Stimulated activated CD4-positive, alpha-beta T cell treated with anti-CD3 and anti-CD28 coated beads, TNF-alpha, amount 100 ng/mL, for 24 hours (primary cell): ENCODE measurements around the gene GRIN2C.
"Not testable (repeated sequence)": the region's sequence is repeated elsewhere in the genome, so short reads cannot be mapped to it uniquely, and the experiment has no call there.

ENCODE experiments used
- DNase-seq, 3 experiments: peaks; one replicate each; pipeline ENCODE4 v3.0.0-alpha.2; 2020; ENCODE audit warnings: low read depth in 3 of 3

GRIN2C gene

DNA sequence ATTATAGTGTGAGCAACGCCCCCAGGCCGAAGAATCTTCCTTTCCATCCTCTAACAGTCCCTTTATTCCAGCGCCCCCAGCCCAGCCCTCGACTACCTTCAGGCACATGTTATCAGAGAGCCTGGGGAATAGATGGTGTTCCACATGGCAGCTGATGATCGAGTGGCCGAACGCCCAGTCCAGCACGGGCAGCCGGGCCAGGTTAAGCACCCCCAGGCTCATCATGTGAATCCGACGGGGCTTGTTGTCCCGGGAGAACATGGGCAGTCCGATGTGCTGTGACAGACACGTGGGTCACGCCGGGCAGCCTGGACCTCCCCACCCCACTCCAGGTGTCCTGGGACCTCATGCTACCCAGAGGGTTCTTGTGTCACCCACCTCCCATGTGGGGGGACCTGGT, 19.6 kb upstream of the GRIN2C start:
- DNase-seq: no peak

DNA sequence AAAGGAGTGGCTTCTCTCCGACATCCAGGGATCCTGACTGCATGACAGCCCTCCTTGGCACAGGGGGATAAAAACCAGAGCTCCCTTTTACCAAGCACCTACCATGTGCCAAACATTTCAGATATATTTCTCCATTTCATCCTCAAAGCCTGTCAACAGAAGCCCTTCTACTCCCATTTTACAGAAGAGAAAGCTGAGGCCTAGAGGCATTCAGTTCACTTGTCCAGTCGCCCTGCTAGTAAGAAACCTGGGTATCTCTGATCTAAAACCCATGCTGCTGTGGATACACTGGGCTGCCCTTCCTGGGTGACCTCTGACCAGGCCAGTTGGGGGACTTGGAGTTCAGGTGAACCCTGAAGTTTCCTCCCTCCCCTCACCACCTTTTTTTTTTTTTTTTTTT, 19.0 kb upstream of the GRIN2C start:
- no peak for DNase-seq

DNA sequence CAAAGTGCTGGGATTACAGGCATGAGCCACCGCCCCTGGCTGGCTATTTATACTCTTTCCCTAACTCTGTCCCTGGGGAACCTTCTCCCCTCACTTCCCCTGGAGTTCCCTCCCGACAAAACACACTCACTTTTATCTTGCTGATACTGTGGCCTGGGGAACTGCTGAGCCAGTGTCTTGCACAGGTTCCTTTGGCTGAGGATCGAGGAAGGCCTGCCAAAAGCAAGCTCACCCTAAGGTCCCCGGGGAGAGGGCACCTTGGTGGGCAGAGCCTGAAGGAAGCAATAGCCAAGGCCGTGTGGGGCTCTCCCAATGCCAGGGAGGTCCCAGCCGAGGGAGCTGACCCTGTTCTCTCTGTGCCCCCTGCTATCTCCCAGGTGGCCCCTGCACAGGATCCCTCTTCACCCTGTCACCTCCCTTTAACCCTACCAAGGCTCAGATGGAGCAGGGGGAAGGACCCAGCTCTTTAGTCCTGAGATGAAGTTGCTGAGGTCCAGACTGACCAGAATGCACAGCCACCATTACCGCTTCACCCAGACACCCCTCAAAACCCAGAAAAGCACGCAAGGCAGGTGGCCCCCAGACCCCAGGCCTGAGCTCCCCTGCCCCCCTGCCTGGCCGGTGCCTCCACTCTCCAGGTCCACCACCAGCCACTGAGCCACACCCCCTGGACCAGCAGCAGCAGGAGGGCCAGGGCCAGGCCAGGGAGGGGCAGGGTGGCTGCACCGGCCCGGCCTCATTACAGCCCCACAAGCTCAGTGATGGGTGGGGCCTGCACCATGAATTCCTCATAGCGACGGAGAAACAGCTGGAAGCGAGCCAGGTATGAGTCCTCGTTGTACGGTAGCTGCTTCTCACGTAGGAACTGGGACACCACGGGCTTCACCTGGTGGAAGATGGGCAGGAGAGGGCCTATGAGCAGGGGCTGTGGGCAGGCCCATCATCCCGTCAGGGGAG, 18.2 kb upstream of the GRIN2C start:
- DNase-seq: no peak

DNA sequence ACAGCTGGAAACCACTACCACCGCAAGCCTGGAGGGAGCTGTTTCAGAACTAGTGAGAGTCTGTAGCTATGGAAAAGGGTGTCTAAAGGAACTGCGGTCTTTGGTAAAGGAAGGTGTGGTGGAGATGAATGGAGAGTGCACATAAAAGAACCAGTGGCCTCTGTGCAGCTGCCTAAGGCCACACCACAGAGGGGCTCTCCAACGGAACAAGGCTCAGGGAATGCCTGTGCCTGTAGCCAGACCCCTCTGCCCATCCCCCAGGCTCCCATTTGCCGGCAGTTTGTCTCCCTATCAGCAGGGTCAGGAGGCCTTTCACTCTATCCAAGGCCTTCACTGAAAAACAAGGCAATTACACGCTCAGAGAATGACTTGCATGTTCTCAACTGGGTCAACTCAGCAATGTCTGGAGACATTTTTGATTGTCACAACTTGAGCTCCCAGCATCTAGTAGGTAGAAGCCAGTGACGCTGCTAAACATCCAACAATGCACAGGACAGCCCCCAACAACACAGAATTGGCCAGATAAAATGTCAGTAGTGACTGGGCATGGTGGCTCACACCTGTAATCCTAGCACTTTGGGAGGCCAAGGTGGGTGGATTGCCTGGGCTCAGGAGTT, 16.4 kb upstream of the GRIN2C start:
- no peak for DNase-seq

DNA sequence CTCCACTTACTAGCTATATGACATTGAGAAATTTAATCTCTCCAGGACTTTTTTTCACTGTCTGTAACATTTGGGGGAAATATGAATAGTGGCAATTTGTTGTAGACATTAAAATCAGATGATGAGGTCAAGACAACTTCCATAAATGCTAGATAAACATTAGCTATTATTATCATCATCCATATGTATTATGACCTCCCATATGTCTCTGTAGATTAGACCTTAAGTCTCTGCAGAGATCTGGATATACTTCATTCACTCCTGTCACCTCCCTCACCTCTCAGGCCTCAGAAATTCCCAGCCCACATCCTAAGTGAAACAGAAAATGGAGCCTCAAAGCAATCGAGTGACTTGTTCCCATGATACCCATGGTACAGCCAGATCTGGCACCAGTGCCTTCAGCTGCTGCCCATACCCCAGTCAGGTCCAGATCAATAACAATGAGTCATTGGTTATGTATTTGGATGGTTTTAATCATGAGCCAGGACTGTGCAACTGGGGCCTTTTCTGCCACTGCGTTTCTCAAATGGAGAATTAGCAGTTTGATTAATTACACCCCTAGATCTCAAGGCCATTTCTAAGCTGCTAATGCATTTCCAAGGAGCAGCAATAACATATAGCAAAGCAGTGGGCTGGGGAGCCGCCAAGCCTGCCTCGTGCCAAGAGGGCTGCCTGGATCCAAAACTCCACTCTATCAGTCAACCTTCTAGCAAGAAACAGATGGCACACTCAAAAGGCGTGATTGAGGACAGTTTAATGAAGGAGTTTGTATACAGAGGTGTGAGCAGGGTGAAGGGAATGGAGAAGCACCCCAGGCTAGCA, 15.7 kb upstream of the GRIN2C start:
- no peak for DNase-seq

DNA sequence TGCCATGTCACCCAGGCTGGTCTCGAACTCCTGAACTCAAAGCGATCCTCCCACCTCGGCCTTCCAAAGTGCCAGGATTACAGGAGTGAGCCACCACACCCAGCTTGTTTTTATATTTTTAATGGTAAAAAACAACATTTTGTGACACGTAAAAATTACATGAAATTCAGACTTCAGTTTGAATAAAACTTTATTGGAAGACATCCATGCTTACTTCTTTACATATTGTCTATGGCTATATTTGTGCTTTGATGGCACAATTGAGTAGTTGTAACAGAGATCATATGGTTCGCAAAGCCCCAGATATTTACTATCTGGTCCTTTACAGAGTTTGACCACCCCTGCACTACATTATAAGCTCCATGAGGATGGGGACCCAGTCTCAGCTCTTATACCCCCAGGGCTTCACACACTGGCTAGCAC, 14.9 kb upstream of the GRIN2C start:
- DNase-seq: no peak

DNA sequence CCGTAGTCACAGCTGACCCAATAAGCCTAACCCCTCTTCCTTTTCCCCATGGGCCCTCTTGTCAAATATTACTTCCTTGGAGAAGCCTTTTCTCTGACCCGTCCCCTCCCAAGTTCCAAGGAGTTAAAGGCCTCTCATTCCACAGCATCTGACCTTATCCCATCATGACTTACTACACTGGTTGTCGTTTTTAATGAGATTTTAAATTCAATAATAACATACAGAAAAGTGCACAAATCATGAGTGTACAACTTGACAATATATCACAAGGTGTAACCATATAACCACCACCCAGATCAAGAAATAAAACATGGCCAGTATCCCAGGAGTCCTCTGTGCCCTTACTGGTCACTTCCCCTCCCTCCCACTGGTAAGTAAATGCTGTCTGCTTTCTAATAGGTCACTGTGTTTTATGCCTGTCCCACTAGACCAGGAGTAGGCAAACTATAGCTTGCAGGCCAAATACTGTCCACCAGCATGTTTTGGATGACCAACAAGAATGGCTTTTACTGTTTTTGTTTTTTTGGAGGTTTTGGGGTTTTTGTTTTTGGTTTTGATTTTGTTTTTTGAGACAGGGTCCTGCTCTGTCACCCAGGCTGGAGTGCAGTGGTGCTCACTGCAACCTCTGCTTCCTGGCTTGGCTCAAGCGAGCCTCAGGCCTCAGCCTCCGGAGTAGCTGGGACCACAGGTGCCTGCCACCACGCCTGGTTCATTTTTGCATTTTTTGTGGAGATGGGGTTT, 14.4 kb upstream of the GRIN2C start:
- DNase-seq: no peak

DNA sequence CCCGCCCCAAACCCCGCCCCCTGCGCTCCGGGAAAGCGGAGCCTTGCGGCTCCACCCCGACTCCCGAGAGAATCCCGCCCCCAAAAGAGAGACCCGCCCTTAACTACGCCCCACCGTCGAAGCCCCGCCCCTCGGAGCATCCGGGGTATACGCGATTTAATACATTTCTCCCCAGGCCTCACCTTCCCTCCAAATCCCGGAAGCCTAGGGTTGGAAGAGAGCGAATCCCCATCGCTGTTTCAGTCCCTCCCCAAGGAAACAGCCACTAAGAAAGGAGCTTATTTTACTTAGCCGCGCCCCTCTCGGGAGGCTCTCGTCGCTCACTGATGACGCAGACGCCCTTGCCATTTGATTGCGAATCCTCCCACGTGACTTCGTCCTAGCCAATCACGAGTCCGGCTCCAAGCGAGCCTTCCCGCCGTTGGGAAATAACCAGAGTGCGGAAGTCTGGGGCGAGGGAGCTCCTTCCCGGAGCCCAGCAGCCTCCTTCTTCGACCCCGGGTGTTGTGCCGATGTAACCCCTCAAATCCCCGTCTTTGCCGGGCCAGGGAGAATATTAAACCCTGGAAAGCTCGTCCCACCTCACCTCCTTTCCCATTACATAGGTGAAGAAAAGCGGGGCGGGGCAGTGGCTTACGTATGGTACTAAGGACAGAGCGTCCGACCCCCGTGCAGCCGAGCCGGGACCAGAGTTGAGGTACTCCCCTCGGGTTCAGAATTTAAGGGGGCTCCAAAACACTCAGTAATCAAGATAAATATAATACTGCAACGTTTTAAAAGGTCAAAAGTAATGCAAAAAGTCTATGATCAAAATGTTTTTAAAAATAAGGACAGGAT, 13.6 kb upstream of the GRIN2C start:
- DNase-seq: peak; percentile 98 to 100 (median 99)

DNA sequence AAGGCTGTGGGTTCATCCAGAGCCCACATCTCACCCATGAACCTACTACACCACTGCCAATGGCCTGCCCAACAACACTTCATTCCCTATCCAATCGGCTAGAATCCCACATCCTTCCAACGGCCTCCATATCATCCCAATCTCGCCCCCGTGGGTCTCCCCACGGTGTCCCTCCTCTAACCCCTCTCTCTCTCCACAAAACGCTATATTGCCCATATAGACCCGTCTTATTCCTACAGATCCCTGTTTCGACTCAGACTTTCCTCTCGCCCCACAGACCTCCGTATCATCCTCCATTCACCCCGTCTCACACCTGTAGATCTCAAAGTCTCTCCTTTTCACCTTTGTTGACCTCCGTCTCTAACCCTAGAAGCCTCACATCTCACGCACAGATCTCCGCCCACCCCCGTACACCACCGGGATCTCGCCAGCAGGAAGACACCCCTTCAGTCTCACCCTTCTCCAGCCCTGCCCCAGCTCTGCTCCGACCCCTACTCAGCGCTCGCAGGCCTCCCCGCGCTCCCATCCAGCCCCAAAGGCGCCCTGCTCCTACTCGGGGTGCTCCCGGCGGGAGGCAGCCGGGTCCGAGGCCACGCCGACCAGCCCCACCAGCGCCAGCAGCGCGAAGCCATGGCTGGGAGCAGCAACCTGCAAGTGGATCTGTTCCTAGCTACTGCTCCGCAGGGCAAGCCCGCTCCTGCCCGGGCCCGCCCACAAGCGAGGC, 12.8 kb upstream of the GRIN2C start, which contains the start of gene FDXR:
TSS of gene FDXR (minus strand) at position 682 of the 724 bp plus-strand sequence. CDS start at position 632, 50 bp downstream.
- DNase-seq: no peak

DNA sequence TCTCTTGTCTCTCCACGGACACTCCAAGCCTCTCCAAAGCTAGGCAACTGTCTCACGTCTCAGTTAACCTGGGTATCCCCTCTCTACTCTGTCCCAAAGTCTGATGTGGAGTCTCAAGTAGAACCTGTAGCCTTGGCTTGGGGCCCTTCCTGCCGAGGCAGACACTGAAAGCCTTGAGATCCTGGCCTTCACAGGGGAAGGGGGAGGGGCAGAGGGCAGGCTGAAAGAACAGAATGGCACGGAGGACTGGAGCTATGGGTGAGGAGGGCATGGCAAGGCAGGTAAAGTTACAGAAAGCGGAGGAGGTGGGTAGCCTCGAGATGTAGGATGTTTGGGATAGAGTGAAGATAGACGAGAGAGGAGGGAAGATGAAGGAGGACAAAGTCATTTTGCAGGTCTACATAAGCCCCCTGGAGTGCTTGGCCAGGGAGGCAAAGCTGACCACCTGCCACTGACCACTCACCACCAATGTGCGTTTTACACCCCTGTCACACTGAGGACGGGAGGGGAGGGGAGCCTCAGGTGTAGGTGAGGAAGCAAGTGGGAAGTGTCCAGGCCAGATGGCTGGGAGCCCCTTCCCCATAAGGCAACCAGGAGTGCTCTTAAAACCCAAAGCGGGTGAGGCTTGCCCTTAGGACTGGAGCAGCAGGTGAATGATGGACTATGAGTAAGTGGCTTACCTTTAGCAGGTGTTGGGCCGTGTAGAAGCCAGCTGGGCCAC, 11.8 kb upstream of the GRIN2C start:
- no peak for DNase-seq

DNA sequence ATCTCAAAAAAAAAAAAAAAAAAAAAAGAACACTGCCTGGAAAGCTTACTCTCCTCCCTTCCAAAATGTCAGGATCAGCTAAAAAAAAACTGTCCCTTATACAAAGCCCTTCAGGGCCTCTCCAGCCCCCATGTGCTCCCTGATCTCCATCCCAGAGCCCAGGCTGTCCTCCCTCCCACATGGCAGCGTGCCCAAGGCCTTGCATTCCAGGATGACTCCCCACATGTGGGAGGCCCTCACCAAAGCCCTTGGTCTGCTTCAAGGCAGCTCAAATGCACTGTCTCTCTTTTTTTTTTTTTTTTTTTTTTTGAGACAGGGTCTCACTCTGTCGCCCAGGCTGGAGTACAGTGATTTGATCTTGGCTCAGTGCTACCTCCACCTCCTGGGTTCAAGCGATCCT, 10.8 kb upstream of the GRIN2C start:
- DNase-seq: no peak

DNA sequence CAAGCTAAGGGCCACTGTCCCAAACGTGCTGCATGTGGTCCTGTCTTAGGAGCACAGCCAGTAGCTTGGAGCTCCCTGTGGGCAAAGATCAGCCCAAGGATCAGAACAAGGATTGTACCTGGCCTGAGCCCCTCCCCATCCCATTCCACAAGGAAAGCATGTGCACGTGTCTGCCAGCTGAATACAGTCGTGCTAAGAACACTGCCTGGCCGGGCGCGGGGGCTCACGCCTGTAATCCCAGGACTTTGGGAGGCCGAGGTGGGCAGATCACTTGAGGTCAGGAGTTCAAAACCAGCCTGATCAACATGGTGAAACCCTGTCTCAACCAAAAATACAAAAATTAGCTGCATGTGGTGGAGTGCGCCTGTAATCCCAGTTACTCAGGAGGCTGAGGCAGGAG, 10.3 kb upstream of the GRIN2C start:
- DNase-seq: not testable (repeated sequence)

DNA sequence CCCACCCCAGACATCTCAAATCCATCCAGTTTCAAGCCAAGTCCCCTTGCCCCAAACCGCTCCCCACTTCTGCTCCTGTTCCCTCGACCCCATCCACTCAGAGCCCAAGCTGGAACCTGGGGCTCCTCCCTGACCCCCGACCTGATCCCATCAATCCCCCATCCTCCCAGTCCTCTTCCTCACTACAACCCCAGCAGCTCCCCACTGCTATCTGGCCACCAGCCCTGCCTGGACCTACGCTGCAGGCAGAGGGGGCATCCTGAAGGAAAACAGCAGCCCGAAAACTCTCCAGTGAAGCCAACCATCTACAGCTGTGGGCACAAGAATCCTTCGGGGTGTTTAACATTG, 9.2 kb upstream of the GRIN2C start:
- DNase-seq: no peak

DNA sequence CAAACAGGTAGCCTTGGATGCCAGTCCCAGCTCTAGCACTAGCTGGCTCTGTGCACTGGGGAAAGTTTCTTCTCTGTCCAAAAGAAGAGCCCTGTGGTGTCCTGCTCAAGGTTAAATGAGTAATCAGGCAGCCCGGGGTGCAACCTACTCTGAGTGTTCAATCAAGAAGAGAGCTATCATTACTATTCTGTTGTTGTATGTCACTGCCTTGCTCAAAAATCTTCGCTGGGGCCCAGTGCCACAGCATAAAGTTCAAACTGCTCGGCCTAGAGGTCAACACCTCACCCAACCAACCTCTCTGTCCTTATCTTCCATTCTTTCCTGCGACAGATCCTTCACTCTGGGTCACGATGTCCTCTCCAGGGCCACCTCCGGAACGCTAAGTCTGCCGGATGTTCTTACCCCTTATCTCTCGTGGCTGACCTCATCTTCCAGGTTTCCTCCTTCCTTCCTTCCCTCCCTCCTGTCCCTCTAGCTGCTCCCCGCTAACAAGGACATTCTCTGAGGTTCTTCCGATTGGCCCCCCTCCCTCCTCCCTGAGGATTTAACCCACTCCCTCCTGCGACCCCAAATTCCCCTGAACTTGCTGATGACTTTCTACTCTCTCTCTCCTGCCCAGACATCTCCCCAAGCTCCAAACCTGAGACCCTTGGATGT, 8.7 kb upstream of the GRIN2C start:
- DNase-seq: no peak

DNA sequence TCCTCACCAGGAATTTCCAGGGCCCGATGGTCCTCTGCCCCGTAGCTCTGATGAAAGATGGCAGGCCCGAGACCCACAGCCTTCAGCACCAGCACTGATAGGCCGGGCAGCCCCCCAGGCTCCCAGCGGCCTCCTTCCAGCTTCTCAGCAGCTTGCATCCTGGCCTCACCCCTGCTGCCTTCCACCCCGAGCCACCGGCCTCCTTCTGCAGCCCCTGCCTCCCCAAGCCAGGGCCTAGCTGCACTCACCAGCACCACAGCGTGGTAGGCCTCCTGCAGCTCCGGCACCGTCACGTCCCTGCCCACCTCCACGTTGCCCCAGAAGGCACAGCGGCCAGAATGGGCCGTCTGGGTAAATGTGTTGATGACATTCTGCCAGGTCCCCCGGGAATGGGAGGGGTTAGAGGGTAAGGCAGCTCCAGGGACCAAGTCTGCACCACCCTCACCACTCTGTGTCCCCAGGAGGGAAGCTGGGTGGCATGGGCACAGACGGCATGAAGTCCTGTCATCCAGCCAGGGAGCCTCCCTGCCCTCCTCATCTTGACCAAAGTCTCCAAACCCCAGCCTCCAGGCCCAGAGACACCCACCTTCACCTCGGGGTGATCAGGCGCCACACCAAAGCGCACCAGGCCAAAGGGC, 6.6 kb upstream of the GRIN2C start:
- no peak for DNase-seq

DNA sequence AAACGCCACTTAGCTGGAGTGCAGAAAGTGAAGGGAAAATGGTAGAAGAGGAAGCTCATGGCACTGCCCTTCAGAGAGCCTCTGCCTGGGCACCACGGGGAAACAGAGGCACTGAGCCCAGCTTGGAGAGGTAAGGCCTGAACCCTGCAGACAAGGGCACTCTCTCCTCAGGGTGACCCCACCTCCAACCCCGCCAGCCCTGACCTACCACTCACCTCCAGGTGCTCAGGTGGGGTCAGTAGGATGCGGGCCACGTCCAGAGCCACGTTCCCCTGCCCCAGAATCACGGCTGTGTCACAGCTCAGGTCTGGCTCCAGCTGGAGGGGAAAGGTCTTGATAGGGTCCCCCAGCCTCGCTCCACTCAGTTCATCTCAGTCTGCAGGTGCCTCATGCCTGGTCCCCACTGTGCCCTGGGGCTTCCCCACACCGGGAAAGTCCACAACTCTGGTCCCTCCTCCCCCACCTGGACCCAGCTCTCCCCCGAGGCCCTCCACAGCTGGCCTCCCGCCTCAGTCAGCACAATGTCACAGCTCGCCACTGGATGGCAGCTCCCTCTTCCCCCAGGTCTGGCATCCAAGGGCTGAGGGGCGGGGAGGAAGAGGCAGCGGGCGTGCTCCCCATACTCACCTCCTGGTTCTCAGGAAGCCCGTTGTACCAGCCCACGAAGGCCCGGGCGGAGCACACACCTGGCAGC, 6.0 kb upstream of the GRIN2C start:
- no peak for DNase-seq

DNA sequence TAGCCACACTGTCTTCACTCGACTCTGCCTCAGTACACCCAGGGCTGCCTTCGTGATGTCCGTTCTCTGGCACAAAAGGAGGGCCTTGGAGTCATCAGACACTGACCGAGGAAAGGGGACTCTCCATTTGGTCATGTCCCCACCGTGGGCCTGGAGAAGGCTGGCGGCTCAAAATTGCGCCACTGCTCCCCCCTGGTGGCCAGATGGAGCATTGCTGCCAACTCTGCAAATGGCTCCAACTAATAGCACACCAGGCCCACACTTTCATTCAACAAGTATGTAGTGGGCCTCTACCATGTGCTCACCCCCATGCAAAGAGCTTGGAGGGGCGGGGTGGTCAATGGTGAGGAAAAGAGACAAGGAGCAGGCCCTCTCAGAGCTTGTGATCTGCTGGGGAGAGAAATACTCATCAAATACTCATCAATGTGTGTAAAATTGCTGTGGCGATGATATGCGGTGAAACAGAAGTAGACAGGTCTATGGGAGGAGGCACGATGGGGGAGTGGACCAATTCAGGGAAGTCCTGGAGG, 5.2 kb upstream of the GRIN2C start:
- peak; percentile 50 to 68 (median 57) for DNase-seq
